Kidney (tissue), 14 donors: Measurements from ENCODE around the gene PRSS27. TPM values are rescaled to one million over a fixed set of nuclear protein-coding genes. Genes with fewer than 3 reads are reported as not detected.
A peak's percentile ranks its signal among the peaks of the same experiment; 100 is the strongest.
"Not testable (repeated sequence)": the region's sequence is repeated elsewhere in the genome, so short reads cannot be mapped to it uniquely, and the experiment has no call there.

Experiments used
- DNase-seq, 5 donors: peaks; one replicate each; pipeline ENCODE4 v3.0.0-alpha.2; 2013 to 2020
- FAIRE-seq: peaks from 2 replicates; lab custom pipeline; 2012; peaks lifted over from hg19 to GRCh38; lab: Jason Lieb, UNC
- H3K27ac ChIP-seq, 2 donors: one replicate each; pipeline ENCODE4 v1.7.0; 2013; ENCODE audit warnings: low read depth in 2 of 2, low read length in 2 of 2, inconsistent platforms in 1 of 2
- H3K27me3 ChIP-seq: one replicate; pipeline ENCODE4 v1.7.1; 2013; ENCODE audit warnings: low read length, inconsistent platforms; ENCODE audit not compliant: control insufficient read depth, insufficient read depth
- H3K36me3 ChIP-seq, 3 donors: one replicate each; pipeline versions ENCODE4 v1.7.0 to v1.7.1; 2013; ENCODE audit warnings: low read length in 3 of 3, control low read depth in 1 of 3, inconsistent platforms in 1 of 3; ENCODE audit not compliant: insufficient read depth in 3 of 3, control insufficient read depth in 2 of 3
- H3K4me1 ChIP-seq, 3 donors: one replicate each; pipeline versions ENCODE4 v1.7.0 to v1.7.1; 2013; ENCODE audit warnings: low read length in 3 of 3, inconsistent platforms in 1 of 3, low read depth in 1 of 3; ENCODE audit not compliant: control insufficient read depth in 2 of 3, insufficient read depth in 2 of 3
- H3K4me3 ChIP-seq, 3 donors: one replicate each; pipeline versions ENCODE4 v1.7.0 to v1.8.1; 2013; ENCODE audit warnings: low read length in 3 of 3, control low read depth in 1 of 3, inconsistent platforms in 1 of 3
- H3K9ac ChIP-seq, 3 donors: one replicate each; pipeline versions ENCODE4 v1.7.0 to v1.7.1; 2013; ENCODE audit warnings: low read length in 3 of 3, control low read depth in 1 of 3, inconsistent platforms in 1 of 3
- H3K9me3 ChIP-seq, 3 donors: one replicate each; pipeline versions ENCODE4 v1.7.0 to v1.7.1; 2013; ENCODE audit warnings: low read length in 3 of 3, control low read depth in 1 of 3, inconsistent platforms in 1 of 3; ENCODE audit not compliant: control insufficient read depth in 2 of 3, insufficient read depth in 1 of 3
- intact Hi-C: fragments of 100-400 bp; cut with DNase I; formaldehyde crosslinking; loops from one replicate; pipeline ENCODE4 v1.11.1; 2022
- polyA plus RNA-seq: library from polyadenylated mRNA; stranded (reverse); fragments of 350-450 nt; fragmentation: Illumina TruSeq; extraction: RNeasy Lipid Tissue Mini Kit (QIAGEN cat#74804); gene quantifications from one replicate; pipeline ENCODE4 v1.2.3, GENCODE V29; 2014; ENCODE audit warnings: low read depth, low replicate concordance; ENCODE audit not compliant: insufficient read depth
- total RNA-seq: library from RNA; stranded (reverse); fragmentation: NEBNext Ultra II Directional; extraction: Animal tissue kit (Norgen Biotek cat#: 25700); gene quantifications from one replicate; pipeline ENCODE4 v1.2.1, GENCODE V29; 2021
- TF ChIP-seq, protein P1 (sequence below): IDR thresholded peaks from 3 replicates; pipeline ENCODE4 v1.5.1; 2012; ENCODE audit warnings: mild to moderate bottlenecking, moderate library complexity, borderline replicate concordance; ENCODE audit not compliant: insufficient read depth; ENCODE audit errors: extremely low read depth
- donor health status: control.
- donor health status: control.
- donor health status: control.
- donor health status: control.
- donor health status: control.
- donor health status: DM: yes; HTN: yes; CAD: no.
- donor health status: Normal renal cell carcinoma (clear cell type).

The PRSS27 gene
- total and polyA plus RNA-seq, 2 donors from 2014 or later = 0.41 to 2.1 TPM

DNA sequence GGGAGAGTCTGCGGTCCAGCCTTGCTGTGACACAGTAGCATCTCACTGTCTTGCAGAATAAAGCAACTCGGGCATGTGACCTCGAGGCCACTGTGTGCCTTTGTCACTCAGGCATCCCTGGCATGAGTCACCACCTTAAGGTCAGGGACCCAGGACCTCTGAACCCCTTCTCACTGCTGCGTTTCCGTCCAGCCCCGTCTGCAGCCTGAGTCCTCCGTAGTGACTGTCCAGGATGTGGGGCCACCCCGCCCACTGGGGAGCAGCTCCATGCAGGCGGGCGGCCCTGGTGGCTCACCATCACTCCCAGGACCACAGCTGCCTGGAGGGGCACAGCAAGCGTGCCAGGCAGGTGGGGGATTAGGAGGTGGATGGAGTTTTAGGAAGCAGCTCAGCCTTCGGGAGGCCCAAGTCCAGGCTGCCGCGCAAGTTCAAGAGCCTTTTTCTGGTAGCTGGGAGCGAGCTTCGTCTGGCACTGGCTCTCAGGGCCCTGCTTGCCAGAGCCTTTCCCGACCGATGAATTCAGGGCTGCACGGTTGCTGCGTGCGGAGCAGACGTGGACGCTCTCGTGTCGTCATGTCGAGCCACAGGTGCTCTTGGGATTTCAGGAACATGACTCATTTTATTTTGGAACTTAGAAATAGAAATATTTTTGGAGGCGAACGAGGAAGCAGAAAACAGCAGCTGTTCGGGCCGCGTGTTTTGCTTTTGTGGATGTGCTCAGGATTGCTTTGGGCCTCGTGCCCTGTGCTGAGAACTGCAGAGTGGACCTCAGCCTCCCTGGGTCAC, 20.9 kb downstream of the PRSS27 start:
- Histone ChIP-seq H3K27ac (no peak overlapping the region), H3K4me3 (no peak overlapping the region), H3K36me3 (peaks cover 0 to 19% (median 16%) of the 10 kb centered on the region in 3 donors), H3K9me3 (no peaks in the 10 kb centered on the region), H3K9ac (no peak overlapping the region), H3K27me3 (no peaks in the 10 kb centered on the region), H3K4me1 (no peaks in the 10 kb centered on the region)
- DNase-seq = peak in 1 of 5 donors; percentile 56
- no peak for FAIRE-seq
- intact Hi-C loops = no loop called here
- TF ChIP-seq, protein P1, sequence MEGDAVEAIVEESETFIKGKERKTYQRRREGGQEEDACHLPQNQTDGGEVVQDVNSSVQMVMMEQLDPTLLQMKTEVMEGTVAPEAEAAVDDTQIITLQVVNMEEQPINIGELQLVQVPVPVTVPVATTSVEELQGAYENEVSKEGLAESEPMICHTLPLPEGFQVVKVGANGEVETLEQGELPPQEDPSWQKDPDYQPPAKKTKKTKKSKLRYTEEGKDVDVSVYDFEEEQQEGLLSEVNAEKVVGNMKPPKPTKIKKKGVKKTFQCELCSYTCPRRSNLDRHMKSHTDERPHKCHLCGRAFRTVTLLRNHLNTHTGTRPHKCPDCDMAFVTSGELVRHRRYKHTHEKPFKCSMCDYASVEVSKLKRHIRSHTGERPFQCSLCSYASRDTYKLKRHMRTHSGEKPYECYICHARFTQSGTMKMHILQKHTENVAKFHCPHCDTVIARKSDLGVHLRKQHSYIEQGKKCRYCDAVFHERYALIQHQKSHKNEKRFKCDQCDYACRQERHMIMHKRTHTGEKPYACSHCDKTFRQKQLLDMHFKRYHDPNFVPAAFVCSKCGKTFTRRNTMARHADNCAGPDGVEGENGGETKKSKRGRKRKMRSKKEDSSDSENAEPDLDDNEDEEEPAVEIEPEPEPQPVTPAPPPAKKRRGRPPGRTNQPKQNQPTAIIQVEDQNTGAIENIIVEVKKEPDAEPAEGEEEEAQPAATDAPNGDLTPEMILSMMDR = no peak

DNA sequence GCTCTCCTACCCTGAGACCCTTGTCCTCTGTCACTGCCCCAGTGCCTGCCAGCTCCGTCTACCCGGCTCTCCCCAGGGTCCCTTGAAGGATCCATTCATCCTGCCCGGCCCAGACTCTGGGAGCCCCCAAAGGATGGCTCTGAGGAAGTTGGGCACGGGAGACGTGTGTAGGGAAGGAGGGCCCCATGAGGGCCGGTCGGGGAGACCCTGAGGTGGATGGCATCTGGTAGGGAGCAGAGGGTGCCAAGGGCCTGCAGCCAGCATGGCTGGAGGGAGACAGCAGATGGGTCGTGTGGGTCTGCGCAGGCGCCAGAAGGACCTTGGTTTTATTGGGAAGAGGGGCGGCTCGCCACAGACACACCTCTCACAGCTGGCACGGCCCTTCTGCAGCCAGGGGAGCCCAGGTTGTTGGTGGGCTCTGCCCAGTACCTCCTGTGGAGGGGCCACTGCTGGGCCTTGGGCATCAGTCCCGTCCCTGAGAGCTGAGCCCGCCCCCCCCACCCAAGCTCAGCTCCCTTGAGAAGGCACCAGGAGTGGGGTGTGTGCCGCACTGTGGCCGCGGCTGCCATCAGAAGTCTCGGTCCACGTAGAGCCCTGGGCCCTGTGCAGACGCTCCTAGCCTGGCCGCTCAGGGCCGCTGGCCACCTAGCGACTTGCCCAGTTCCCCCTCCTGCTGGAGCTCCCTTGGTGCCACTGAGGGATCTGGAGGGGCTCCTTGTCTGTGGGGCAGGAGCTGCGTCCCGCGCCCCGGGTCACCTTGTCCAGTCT, 21.7 kb downstream of the PRSS27 start:
- no peak for FAIRE-seq
- H3K9ac ChIP-seq = no peak overlapping the region
- intact Hi-C loops = no loop called here
- TF ChIP-seq, protein P1 = no peak
- H3K4me3 ChIP-seq = no peak overlapping the region
- peak in 1 of 5 donors; percentile 59 for DNase-seq
- H3K4me1 ChIP-seq = peaks cover 0 to 3% (median 0%) of the 10 kb centered on the region in 3 donors
- no peaks in the 10 kb centered on the region for H3K9me3 ChIP-seq
- no peak overlapping the region for H3K27ac ChIP-seq
- H3K27me3 ChIP-seq = no peaks in the 10 kb centered on the region
- peaks cover 0 to 19% (median 16%) of the 10 kb centered on the region in 3 donors for H3K36me3 ChIP-seq

GRCh38 chr16:2697401-2697948, 22.5 kb downstream of the PRSS27 start:
- intact Hi-C loops = no loop called here
- FAIRE-seq (no peak), DNase-seq (peak in 1 of 5 donors; percentile 52)

GRCh38 chr16:2696601-2697250, 23.3 kb downstream of the PRSS27 start:
- H3K9ac ChIP-seq, H3K27ac ChIP-seq, FAIRE-seq, H3K9me3 ChIP-seq, H3K4me3 ChIP-seq, intact Hi-C loops, H3K27me3 ChIP-seq: not testable (repeated sequence)
- Histone ChIP-seq H3K4me1 (peaks cover 0 to 17% (median 0%) of the 10 kb centered on the region in 3 donors), H3K36me3 (peaks cover 0 to 19% (median 16%) of the 10 kb centered on the region in 3 donors)
- DNase-seq = peak in 1 of 5 donors; percentile 44

More at GRCh38 chr16:2697401-2697948, 22.5 kb downstream of the PRSS27 start:
- Histone ChIP-seq H3K9me3 (no peaks in the 10 kb centered on the region), H3K27me3 (no peaks in the 10 kb centered on the region), H3K27ac (no peak overlapping the region), H3K36me3 (peaks cover 0 to 19% (median 16%) of the 10 kb centered on the region in 3 donors), H3K4me3 (no peak overlapping the region), H3K4me1 (peaks cover 0 to 10% (median 0%) of the 10 kb centered on the region in 3 donors), H3K9ac (no peak overlapping the region)
- TF ChIP-seq, protein P1 = no peak
